ENCODE data around the gene CSNK1G1. TPM values are rescaled to one million over a fixed set of nuclear protein-coding genes. Genes with fewer than 3 reads are reported as not detected.
"Not testable (repeated sequence)": the region's sequence is repeated elsewhere in the genome, so short reads cannot be mapped to it uniquely, and the experiment has no call there.

The CSNK1G1 gene
- total RNA-seq: 12.8 TPM

DNA sequence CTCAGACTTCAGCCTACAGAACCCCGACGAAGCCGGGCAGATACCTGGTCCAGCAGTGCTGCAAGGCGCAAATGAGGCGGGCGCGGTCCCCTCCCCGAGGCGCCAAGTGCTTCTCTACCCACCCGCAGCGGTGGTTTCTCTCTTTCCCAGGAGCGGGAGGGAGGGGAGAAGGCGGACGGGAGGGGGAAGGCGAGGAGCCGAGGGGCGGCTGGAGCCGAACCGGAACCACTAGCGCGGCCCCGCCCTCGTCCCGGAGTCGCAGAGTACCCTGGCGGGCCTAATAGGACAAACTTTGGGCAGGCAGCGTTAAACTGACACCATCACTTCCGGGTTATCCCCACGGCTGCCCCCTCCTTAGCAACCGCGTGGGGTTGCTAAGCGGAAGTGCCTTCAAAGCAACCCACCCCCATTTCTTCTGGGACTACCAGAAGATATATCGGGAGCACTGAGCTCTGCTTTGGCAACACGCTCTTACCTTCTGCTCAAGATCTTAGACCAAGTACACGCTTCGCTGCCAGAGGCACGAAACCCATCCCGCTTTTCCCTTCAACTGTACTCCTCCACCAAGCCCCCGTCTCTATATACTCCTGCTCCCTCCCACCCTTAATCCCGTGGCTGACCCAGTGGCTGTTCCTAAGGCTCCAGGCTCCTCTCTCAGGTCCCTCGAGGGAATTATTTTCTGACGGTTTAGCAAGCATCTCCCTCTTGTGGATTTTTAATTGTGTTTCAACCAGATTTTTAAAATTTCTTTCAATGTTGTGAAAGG lies at the start of gene CSNK1G1:
Gene CSNK1G1, minus strand, starts transcription at position 230 of the 766 bp plus-strand sequence. CDS start 55,674 bp downstream, outside the sequence.
- Histone ChIP-seq H3K27ac (peak within 1 kb of the TSS; percentile 77), H3K4me1 (peaks cover 21% of the 10 kb centered on the region), H3K27me3 (no peaks in the 10 kb centered on the region), H3K36me3 (no peaks in the 10 kb centered on the region), H3K9me3 (no peaks in the 10 kb centered on the region), H3K4me3 (peak within 1 kb of the TSS; percentile 70 to 78)
- intact Hi-C loops (cut with DNase I): loop anchor here (10.0 kb wide), 1 partner anchor 191 kb away; the partner anchor contains the start of gene PPIB
- DNase-seq (ENCODE audit: extremely low spot score in 2 of 2): peak in 1 of 2 donors; percentile 97
- TF ChIP-seq POLR2A (IDR thresholded peaks at IDR 0.05): no peak
- TF ChIP-seq, protein P1, sequence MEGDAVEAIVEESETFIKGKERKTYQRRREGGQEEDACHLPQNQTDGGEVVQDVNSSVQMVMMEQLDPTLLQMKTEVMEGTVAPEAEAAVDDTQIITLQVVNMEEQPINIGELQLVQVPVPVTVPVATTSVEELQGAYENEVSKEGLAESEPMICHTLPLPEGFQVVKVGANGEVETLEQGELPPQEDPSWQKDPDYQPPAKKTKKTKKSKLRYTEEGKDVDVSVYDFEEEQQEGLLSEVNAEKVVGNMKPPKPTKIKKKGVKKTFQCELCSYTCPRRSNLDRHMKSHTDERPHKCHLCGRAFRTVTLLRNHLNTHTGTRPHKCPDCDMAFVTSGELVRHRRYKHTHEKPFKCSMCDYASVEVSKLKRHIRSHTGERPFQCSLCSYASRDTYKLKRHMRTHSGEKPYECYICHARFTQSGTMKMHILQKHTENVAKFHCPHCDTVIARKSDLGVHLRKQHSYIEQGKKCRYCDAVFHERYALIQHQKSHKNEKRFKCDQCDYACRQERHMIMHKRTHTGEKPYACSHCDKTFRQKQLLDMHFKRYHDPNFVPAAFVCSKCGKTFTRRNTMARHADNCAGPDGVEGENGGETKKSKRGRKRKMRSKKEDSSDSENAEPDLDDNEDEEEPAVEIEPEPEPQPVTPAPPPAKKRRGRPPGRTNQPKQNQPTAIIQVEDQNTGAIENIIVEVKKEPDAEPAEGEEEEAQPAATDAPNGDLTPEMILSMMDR (IDR thresholded peaks at IDR 0.05): peak; percentile 14 to 47 (median 21)
- peak; percentile 70 to 84 for TF ChIP-seq POLR2AphosphoS5 (IDR thresholded peaks at IDR 0.05; ENCODE audit: insufficient read depth in 1 of 2, low read depth in 1 of 2)

DNA sequence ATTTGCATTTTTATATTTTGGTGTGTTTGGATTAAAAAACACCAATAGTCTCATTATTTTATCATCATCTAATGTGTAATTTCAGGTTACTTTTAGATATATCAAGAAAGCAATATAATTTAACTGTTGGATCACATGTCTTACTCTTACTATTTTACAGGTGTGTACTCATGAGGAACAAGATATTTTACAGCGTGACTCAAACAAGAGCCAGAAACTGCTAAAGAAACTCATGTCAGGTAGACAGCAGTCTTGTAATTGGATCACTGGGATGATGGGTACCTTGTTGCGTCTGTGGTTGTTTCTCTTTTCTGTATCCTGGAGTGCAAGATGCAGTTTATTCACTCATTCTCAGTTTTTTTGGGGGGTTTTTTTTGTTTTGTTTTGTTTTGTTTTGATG lies 44.6 kb upstream of the CSNK1G1 start:
- DNase-seq (ENCODE audit: extremely low spot score in 2 of 2): no peak
- Histone ChIP-seq H3K9me3 (no peaks in the 10 kb centered on the region), H3K27ac (no peak overlapping the region), H3K27me3 (no peaks in the 10 kb centered on the region), H3K4me3 (no peak overlapping the region), H3K36me3 (peaks cover 0 to 81% of the 10 kb centered on the region in 2 donors), H3K4me1 (no peaks in the 10 kb centered on the region)
- intact Hi-C loops (cut with DNase I): no loop called here
- TF ChIP-seq POLR2A (IDR thresholded peaks at IDR 0.05) (no peak), POLR2AphosphoS5 (IDR thresholded peaks at IDR 0.05; ENCODE audit: insufficient read depth in 1 of 2, low read depth in 1 of 2) (no peak)
- TF ChIP-seq, protein P1 (IDR thresholded peaks at IDR 0.05): no peak

DNA sequence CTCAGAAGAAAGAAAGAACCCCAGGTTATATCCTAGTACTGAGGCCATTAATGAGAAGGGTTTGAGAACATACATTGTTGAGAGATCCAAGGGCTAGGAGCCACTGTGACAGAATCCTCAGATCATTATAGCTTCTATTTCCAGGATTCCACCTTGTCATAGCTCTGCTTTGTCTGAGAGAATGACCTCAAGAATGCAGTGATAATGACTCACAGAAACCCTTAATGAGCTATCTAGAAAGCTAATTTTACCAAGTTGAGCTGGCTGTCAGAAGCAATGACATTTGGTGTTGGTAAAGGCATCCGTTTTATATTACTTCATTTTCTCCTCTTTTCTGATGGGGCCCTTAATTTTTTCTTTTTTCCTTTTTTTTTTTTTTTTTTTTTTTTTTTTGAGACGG lies 42.6 kb upstream of the CSNK1G1 start:
- Histone ChIP-seq H3K27ac (no peak overlapping the region), H3K4me3 (no peak overlapping the region), H3K9me3 (no peaks in the 10 kb centered on the region), H3K27me3 (no peaks in the 10 kb centered on the region), H3K4me1 (no peaks in the 10 kb centered on the region), H3K36me3 (peaks cover 0 to 88% of the 10 kb centered on the region in 2 donors)
- intact Hi-C loops (cut with DNase I): no loop called here
- TF ChIP-seq, protein P1 (IDR thresholded peaks at IDR 0.05): no peak
- TF ChIP-seq POLR2AphosphoS5 (IDR thresholded peaks at IDR 0.05; ENCODE audit: insufficient read depth in 1 of 2, low read depth in 1 of 2): no peak
- DNase-seq (ENCODE audit: extremely low spot score in 2 of 2): no peak

DNA sequence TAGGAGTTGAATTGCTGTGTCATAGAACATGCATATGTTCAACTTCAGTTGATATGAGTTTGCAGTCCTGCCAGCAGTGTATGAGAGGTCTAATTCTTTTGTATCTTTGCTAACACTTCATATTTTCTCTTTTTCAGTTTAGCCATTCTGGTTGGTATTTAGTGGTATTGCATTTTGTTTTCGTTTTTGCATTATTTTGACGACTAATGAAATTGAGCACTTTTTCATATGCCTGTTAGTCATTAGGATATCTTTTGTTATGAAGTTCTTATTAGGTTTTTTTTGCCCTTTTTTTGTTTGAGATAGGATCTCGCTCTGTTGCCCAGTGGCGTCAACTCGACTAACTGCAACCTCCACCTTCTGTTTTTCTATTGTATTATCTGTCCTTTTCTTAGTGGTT lies 40.8 kb upstream of the CSNK1G1 start:
- Histone ChIP-seq H3K4me1 (no peaks in the 10 kb centered on the region), H3K4me3 (no peak overlapping the region), H3K27me3 (no peaks in the 10 kb centered on the region), H3K27ac (no peak overlapping the region), H3K36me3 (peaks cover 0 to 72% of the 10 kb centered on the region in 2 donors), H3K9me3 (no peaks in the 10 kb centered on the region)
- TF ChIP-seq POLR2AphosphoS5 (IDR thresholded peaks at IDR 0.05; ENCODE audit: insufficient read depth in 1 of 2, low read depth in 1 of 2) (no peak), POLR2A (IDR thresholded peaks at IDR 0.05) (no peak)
- TF ChIP-seq, protein P1 (IDR thresholded peaks at IDR 0.05): no peak
- DNase-seq (ENCODE audit: extremely low spot score in 2 of 2): no peak
- intact Hi-C loops (cut with DNase I): no loop called here

DNA sequence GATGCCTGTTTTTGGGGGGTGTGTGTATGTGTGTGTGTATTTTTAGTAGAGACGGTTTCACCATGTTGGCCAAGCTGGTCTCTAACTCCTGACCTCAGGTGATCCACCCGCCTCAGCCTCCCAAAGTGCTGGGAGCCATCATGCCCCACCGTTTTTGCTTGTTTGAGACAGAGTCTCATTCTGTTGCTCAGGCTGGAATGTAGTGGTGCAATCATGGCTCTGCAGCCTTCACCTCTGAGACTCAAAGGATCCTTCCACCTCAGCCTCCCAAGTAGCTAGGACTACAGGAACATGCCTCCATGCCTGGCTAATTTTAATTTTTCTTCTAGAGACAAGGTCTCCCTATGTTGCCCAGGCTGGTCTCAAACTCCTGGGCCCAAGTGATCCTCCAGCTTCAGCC lies 36.5 kb upstream of the CSNK1G1 start:
- DNase-seq (ENCODE audit: extremely low spot score in 2 of 2); H3K4me3 ChIP-seq; intact Hi-C loops (cut with DNase I); H3K27ac ChIP-seq; H3K27me3 ChIP-seq; H3K9me3 ChIP-seq: not testable (repeated sequence)
- peaks cover 13% of the 10 kb centered on the region for H3K4me1 ChIP-seq
- H3K36me3 ChIP-seq: peaks cover 0 to 36% of the 10 kb centered on the region in 2 donors
